Activated gamma-delta T cell (primary cell): ENCODE data around the gene AGBL3.
"Not testable (repeated sequence)": the region's sequence is repeated elsewhere in the genome, so short reads cannot be mapped to it uniquely, and the experiment has no call there.

ENCODE experiments used
- DNase-seq: peaks from one replicate; lab custom pipeline; 2025; lab: John Stamatoyannopoulos, UW

AGBL3 gene

GRCh38 chr7:134963036-134963435 is 23.3 kb upstream of the AGBL3 start:
- DNase-seq: no peak

DNA sequence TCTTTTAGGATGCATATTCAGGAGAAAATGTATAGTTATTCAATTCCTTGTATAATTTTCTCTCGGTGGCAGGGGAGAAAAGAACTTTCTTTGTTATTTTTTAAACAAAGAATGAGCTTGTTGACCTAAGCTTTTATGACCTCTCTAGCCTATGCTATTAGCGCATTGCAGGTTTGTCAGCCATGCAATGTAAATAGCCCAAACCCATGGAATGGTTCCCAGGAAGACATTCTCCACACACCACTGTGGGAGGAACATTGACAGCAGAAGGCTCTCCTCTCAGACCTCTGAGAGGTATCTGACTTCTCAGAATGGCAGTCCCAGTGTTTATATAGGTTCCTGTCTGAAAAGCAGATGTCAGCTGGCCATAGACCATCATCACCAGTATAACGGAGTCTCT is 19.6 kb upstream of the AGBL3 start:
- no peak for DNase-seq

GRCh38 chr7:134968110-134968509 is 18.2 kb upstream of the AGBL3 start:
- no peak for DNase-seq

- not testable (repeated sequence) for DNase-seq
Measured at GRCh38 chr7:134981645-134982044, 4.7 kb upstream of the AGBL3 start.

DNA sequence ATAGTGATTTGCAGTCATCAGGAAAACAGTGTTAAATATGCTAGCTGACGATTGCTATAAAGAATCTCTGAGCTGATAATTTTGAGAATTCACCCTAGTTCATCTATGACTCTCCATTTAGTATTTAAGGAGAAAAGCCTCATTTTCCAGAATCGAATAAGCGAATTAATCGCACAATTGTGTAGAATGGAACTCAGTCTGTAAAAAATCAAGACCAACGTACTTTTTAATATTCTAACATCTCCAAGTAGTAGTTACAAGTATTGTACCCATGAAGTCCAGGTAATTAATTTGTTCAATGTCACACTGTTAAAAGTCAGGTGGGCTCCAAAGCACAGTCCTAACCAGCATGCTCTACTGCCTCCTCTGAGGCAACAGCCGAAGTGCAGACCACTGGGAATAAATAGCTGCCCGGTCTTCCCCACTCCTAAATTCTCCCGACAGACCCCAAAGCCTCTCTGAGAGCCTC is 380 bp upstream of the AGBL3 start:
- no peak for DNase-seq

- no peak for DNase-seq
Measured at GRCh38 chr7:134988161-134988560, 1.9 kb downstream of the AGBL3 start.

- no peak for DNase-seq
Measured at GRCh38 chr7:134991469-134992339, 5.4 kb downstream of the AGBL3 start.

DNA sequence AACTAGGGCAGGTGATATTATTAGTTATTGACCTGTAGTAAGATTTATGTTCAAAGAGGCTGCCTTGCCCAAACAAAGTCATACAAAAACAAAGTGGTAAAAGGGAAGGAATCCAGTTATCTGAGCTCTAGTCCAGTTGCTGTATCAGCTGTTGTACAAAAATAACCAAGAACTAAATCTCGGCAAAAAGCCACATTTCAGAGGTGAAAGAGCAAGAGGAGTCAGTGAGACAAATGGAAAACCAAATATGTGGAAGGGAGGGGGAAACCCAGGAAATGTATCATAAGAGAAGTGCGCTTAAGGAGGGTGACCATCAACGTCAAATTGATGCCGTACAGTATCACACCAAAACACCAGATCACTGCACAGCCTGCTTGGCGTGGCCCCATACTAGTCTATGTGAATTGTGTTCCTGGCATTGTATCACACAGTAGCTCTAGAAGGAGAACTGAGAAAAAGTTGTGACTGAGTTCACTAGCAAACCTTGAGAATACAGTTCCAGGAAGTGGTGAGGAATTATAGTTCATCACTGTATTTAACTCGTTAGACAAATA is 6.4 kb downstream of the AGBL3 start:
- no peak for DNase-seq

- no peak for DNase-seq
Measured at GRCh38 chr7:134993877-134994456, 7.7 kb downstream of the AGBL3 start.

- no peak for DNase-seq
Measured at GRCh38 chr7:134995239-134996096, 9.2 kb downstream of the AGBL3 start.

- DNase-seq: no peak
Measured at GRCh38 chr7:134996097-134996550, 9.8 kb downstream of the AGBL3 start.

DNA sequence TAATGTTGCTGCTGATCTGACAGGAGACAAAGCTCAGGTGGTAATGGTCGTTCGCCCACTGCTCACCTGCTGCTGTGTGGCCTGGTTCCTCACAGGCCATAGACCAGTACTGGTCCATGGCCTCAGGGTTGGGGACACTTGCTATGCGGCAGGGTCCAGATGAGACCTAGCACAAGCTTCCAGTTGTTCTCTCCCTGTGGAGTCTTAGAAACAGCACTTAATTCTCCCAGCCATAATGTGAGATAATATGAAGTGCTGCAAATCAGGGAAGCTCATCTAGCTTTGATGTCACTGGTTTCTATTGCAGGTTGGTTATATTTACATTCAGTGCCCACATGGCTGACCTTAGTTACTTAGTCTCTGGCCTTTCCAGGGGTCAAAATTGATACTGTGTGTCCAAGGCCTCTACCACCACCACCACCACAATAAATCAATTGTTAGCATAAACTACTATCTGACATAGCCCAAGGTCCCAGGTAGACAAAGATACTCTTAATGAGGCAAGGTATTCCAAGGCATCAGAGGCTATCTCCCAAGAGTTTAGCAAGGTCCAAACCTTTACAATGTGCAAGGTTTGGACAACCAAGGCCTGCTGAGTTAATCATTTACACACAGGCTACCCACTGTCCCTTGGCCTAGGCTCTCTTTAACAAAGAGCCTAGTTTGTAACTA is 11.0 kb downstream of the AGBL3 start:
- DNase-seq: no peak

- DNase-seq: no peak
Measured at GRCh38 chr7:134999136-134999535, 12.8 kb downstream of the AGBL3 start.

DNA sequence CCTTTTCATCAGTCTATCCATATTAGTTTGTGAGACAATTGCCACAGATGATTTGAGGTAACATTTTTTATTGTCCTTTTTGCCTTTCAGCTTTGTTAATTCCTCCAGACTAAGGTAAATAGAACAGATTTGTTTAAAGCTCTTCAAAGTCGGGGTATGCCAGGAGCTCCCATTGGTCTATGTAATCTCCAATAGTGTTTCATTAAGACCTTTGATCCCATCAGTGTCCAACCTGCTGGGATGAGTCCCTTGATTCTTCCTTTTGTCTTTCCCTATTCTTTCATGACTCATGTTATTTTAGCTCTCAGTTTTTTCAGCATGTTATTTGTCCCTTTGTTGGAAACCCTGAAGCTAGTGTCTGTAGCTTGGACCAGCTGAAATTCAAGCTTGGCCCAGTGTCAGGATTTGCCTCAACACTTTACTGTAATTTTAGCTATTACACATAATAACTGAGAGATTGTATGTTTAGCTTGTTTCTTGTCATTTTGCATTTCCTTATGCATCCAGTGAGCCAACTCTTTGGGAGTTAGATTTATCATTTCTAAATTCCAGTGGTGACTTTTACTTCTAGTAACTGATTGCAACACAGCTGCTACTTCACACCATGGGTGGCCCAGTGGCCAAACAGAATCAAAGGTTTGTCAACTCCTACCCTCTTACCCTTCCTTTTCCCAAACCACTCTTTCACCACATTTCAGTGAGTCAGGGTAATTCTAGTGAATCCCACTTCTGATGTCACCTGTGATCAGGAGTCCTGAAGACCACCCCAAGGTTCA is 15.3 kb downstream of the AGBL3 start:
- no peak for DNase-seq

GRCh38 chr7:135012229-135012628 is 25.9 kb downstream of the AGBL3 start:
- DNase-seq: no peak

DNA sequence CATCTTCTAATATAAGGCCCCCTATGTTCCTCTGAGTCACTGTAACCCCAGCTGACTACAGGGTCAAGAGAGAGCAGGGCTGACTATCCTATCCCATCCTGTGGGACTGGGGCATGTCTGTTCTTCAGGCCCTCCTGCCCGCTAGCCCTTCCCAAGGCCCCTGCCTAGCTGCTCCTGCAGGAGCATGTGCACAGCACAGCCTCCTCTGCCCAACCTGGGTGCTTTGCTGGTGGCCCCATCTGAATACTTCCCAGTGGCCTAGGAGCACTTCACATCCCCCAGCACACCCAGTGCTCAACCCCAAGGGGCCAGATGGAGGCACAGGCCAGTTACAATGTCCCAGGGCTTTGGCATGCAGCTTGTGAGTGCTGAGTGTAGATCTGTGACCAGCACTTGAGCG is 37.3 kb downstream of the AGBL3 start:
- no peak for DNase-seq

GRCh38 chr7:135035252-135035651 is 48.9 kb downstream of the AGBL3 start:
- no peak for DNase-seq

GRCh38 chr7:135067017-135067416 is 80.7 kb downstream of the AGBL3 start:
- DNase-seq: not testable (repeated sequence)

GRCh38 chr7:135074096-135074495 is 87.8 kb downstream of the AGBL3 start:
- DNase-seq: no peak

DNA sequence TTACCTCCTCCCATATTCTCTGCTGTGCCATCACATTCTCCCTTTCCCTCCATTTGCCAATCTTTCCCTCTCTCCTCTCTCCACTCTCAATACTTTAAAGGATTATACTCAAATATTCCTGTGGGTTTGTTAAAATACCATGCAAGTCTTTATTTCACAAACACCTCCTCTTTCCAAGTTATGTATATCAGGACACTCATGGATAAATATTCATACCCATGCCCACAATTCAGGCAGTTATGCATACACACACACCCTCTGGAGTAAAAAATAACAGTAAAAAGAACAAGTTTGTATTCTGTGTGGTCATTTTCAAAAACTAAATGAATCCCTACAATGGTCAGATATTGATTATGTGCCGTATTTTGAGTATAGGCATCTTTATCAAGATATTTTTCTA is 88.2 kb downstream of the AGBL3 start:
- no peak for DNase-seq

- no peak for DNase-seq
Measured at GRCh38 chr7:135075716-135076115, 89.4 kb downstream of the AGBL3 start.
